Measurements from ENCODE around the gene RASD1.
"Not testable (repeated sequence)": the region's sequence is repeated elsewhere in the genome, so short reads cannot be mapped to it uniquely, and the experiment has no call there.

The RASD1 gene

DNA sequence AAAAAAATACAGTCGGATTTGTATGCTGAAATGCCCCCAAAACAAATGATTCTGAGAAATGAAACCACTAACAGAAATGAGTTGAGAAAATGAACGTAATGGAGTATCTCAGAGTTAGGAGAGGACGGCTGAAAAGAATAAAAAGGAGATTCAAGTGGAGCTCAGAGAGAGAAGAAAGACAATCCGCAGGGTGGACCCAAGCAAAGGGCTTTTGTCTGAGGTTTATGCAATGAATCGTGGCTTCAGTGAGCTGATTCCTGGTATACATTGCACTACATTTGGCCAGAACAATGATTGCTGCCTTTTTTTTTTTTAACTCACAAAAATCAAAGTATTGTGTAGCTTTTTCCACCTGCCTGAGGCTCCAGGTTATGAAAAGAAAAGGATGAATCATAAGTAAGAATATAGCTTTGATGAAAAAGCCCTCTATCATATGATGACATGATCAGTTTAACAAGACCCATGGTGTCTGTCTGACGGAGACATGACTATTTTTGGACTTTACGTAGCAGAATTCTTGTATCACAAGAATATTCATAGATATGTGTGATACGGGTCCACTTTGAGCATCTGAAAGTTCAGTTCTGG is 23.8 kb downstream of the RASD1 start:
- Histone ChIP-seq H3K4me1 (ENCODE audit: insufficient read depth, low read length) (peaks cover 1% of the 10 kb centered on the region), H3K9ac (ENCODE audit: low read length) (no peak overlapping the region), H3K4me3 (ENCODE audit: low read depth in 1 of 2, low read length in 2 of 2) (no peak overlapping the region), H3K27ac (ENCODE audit: low read depth, low read length) (no peak overlapping the region), H3K36me3 (ENCODE audit: insufficient read depth, low read length) (no peaks in the 10 kb centered on the region), H3K9me3 (ENCODE audit: low read length) (no peaks in the 10 kb centered on the region), H3K27me3 (ENCODE audit: control insufficient read depth in 1 of 2, insufficient read depth in 2 of 2, low read length in 2 of 2) (no peaks in the 10 kb centered on the region)

DNA sequence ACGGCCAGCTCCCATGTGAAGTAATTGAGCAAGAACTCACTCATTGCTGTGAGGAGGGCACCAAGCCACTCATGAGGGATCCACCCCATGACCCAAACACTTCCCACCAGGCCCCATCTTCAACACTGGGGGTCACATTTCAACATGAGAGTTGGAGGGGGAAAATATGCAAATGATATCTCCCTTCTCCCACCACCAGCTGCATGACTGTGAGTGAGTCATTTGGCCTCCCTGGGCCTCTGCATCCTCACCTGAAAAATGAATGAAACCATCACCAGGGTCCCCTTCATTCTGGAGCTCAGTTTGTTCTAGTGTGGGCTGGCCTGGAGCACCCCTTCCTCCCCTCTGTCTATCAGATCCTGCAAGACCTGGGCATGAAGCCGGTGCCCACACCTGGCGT is 26.2 kb downstream of the RASD1 start:
- no peak overlapping the region for H3K9ac ChIP-seq (ENCODE audit: low read length)
- H3K4me3 ChIP-seq (ENCODE audit: low read depth in 1 of 2, low read length in 2 of 2): no peak overlapping the region
- no peak overlapping the region for H3K27ac ChIP-seq (ENCODE audit: low read depth, low read length)
- no peaks in the 10 kb centered on the region for H3K27me3 ChIP-seq (ENCODE audit: control insufficient read depth in 1 of 2, insufficient read depth in 2 of 2, low read length in 2 of 2)
- H3K36me3 ChIP-seq (ENCODE audit: insufficient read depth, low read length): no peaks in the 10 kb centered on the region
- H3K9me3 ChIP-seq (ENCODE audit: low read length): no peaks in the 10 kb centered on the region
- H3K4me1 ChIP-seq (ENCODE audit: insufficient read depth, low read length): no peaks in the 10 kb centered on the region

DNA sequence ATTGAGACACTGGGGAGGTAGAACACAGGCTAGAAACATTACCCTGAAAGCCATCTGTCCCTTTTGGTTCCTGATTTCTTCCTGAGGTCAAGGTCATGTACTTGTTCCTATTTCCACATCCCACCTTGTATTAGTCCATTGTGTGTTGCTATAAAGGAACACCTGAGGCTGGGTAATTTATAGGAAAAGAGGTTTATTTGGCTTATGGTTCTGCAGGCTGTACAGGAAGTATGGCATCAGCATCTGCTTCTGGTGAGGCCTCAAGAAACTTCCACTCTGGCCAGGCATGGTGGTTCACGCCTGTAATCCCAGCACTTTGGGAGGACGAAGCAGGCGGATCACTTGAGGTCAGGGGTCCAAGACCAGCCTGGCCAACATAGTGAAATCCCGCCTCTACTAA is 26.8 kb downstream of the RASD1 start:
- H3K27ac ChIP-seq (ENCODE audit: low read depth, low read length): no peak overlapping the region
- H3K36me3 ChIP-seq (ENCODE audit: insufficient read depth, low read length): no peaks in the 10 kb centered on the region
- no peak overlapping the region for H3K9ac ChIP-seq (ENCODE audit: low read length)
- no peaks in the 10 kb centered on the region for H3K4me1 ChIP-seq (ENCODE audit: insufficient read depth, low read length)
- no peak overlapping the region for H3K4me3 ChIP-seq (ENCODE audit: low read depth in 1 of 2, low read length in 2 of 2)
- H3K9me3 ChIP-seq (ENCODE audit: low read length): no peaks in the 10 kb centered on the region
- H3K27me3 ChIP-seq (ENCODE audit: control insufficient read depth in 1 of 2, insufficient read depth in 2 of 2, low read length in 2 of 2): no peaks in the 10 kb centered on the region

DNA sequence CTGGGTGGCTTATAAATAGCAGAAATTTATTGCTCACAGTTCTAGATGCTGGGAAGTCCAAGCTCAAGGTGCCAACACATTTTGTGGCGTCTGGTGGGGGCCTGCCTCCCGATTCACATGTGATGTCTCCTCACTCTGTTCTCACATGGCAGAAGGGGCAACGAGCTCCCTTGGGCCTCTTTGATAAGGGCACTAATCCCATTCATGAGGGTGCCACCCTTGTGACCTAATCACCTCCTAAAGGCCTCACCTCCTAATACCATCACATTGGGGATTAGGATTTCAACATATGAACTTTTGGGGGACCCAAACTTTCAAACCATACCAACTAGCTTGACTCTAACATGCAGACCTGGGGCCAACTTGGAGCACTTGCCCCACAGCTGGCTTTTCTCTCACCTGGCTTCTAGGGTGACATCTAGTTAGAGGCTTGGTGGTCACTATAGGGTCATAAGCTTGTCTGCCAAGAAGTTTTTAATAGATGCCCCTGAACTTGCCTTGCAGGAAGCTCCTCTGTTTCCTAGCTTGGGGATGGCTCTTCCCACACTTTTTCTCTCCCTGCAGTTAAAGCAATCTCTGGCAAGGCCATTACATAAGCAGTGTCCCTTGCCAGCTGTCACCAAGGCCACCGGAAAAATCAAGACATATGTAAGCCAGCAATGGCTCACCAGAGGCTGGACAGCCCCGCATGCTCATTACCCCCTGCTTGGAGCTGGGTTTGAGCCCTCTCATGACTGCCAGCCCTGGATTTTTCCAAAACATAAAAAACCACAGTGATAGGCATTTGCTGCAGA is 27.8 kb downstream of the RASD1 start:
- no peaks in the 10 kb centered on the region for H3K9me3 ChIP-seq (ENCODE audit: low read length)
- no peak overlapping the region for H3K4me3 ChIP-seq (ENCODE audit: low read depth in 1 of 2, low read length in 2 of 2)
- H3K4me1 ChIP-seq (ENCODE audit: insufficient read depth, low read length): no peaks in the 10 kb centered on the region
- no peak overlapping the region for H3K9ac ChIP-seq (ENCODE audit: low read length)
- H3K27ac ChIP-seq (ENCODE audit: low read depth, low read length): no peak overlapping the region
- H3K36me3 ChIP-seq (ENCODE audit: insufficient read depth, low read length): no peaks in the 10 kb centered on the region
- no peaks in the 10 kb centered on the region for H3K27me3 ChIP-seq (ENCODE audit: control insufficient read depth in 1 of 2, insufficient read depth in 2 of 2, low read length in 2 of 2)

DNA sequence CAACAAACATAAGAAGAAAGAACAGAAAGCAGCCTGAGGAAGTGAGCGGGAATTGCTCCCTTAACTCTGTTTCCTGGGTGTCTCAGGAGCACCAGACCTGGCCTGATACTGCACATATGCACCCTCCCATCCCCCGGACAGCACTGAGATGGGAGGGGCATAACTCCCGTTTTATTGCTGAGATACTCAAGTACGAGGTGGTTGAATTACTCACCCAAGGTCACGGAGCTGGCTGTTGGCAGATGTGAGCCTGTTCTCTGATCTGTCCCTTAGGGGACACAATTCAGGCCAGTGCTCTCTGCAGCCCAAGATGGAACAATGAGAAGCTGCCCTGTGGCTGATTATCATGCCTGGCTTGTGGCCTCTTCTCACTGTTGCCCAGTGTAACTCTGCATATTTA is 28.5 kb downstream of the RASD1 start:
- no peak overlapping the region for H3K27ac ChIP-seq (ENCODE audit: low read depth, low read length)
- no peaks in the 10 kb centered on the region for H3K4me1 ChIP-seq (ENCODE audit: insufficient read depth, low read length)
- H3K9me3 ChIP-seq (ENCODE audit: low read length): no peaks in the 10 kb centered on the region
- H3K36me3 ChIP-seq (ENCODE audit: insufficient read depth, low read length): no peaks in the 10 kb centered on the region
- no peaks in the 10 kb centered on the region for H3K27me3 ChIP-seq (ENCODE audit: control insufficient read depth in 1 of 2, insufficient read depth in 2 of 2, low read length in 2 of 2)
- no peak overlapping the region for H3K4me3 ChIP-seq (ENCODE audit: low read depth in 1 of 2, low read length in 2 of 2)
- no peak overlapping the region for H3K9ac ChIP-seq (ENCODE audit: low read length)

DNA sequence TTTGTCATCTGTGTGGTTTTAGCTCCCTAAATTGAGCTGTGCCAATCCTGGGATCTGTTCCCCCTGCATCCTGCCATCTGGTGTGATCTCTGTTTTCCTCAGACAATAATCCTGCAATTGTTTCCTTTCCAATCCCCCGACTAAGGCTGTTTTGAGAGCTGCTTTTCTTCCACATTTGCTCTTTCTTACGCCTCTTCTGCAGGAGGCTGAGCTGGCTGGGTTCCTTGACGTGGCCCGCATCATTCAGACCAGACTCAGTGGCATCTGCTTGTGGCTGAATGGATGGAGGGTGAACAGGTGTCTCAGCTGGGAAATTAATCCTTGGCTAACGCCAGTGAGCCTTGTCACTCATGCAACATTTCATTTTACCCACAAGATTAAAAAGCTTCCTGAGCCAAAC is 29.2 kb downstream of the RASD1 start:
- Histone ChIP-seq H3K9ac (ENCODE audit: low read length) (no peak overlapping the region), H3K4me3 (ENCODE audit: low read depth in 1 of 2, low read length in 2 of 2) (no peak overlapping the region), H3K4me1 (ENCODE audit: insufficient read depth, low read length) (no peaks in the 10 kb centered on the region), H3K9me3 (ENCODE audit: low read length) (no peaks in the 10 kb centered on the region), H3K27ac (ENCODE audit: low read depth, low read length) (no peak overlapping the region), H3K27me3 (ENCODE audit: control insufficient read depth in 1 of 2, insufficient read depth in 2 of 2, low read length in 2 of 2) (no peaks in the 10 kb centered on the region), H3K36me3 (ENCODE audit: insufficient read depth, low read length) (no peaks in the 10 kb centered on the region)

DNA sequence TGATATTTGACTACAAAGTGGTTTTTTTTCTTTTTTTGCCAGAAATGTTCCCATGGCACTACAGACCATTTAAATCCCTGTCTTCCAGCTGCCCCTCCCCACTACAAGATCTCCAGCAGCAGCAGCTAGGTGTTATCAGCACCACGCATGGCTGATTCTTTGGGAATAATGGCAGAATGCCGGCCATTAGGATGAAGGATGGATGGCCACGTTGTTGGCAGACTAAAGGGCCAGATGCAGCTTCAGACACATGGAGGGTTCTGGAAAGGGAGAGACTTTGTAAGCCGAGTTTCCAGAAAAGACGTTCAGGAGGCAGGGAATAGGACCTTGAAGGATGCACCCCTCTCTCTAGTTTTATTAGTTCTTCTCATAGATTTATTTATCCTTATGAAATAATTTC is 29.7 kb downstream of the RASD1 start:
- no peaks in the 10 kb centered on the region for H3K4me1 ChIP-seq (ENCODE audit: insufficient read depth, low read length)
- no peaks in the 10 kb centered on the region for H3K27me3 ChIP-seq (ENCODE audit: control insufficient read depth in 1 of 2, insufficient read depth in 2 of 2, low read length in 2 of 2)
- H3K4me3 ChIP-seq (ENCODE audit: low read depth in 1 of 2, low read length in 2 of 2): no peak overlapping the region
- H3K9ac ChIP-seq (ENCODE audit: low read length): no peak overlapping the region
- H3K36me3 ChIP-seq (ENCODE audit: insufficient read depth, low read length): no peaks in the 10 kb centered on the region
- no peaks in the 10 kb centered on the region for H3K9me3 ChIP-seq (ENCODE audit: low read length)
- no peak overlapping the region for H3K27ac ChIP-seq (ENCODE audit: low read depth, low read length)

DNA sequence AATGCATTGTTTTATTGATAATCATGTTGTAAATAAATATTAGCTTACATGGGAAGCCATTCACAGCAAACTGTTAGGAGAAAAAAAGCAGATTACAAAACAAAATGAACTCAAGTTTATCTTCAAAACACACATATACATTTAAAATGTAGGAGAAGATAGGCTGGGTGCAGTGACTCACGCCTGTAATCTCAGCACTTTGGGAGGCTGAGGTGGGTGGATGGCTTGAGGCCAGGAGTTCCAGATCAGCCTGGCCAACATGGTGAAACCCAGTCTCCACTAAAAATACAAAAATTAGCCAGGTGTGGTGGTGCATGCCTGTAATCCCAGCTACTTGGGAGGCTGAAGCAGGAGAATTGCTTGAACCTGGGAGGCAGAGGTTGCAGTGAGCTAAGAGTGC is 30.3 kb downstream of the RASD1 start:
- H3K27me3 ChIP-seq (ENCODE audit: control insufficient read depth in 1 of 2, insufficient read depth in 2 of 2, low read length in 2 of 2); H3K4me3 ChIP-seq (ENCODE audit: low read depth in 1 of 2, low read length in 2 of 2); H3K36me3 ChIP-seq (ENCODE audit: insufficient read depth, low read length); H3K9me3 ChIP-seq (ENCODE audit: low read length); H3K9ac ChIP-seq (ENCODE audit: low read length); H3K4me1 ChIP-seq (ENCODE audit: insufficient read depth, low read length); H3K27ac ChIP-seq (ENCODE audit: low read depth, low read length): not testable (repeated sequence)

DNA sequence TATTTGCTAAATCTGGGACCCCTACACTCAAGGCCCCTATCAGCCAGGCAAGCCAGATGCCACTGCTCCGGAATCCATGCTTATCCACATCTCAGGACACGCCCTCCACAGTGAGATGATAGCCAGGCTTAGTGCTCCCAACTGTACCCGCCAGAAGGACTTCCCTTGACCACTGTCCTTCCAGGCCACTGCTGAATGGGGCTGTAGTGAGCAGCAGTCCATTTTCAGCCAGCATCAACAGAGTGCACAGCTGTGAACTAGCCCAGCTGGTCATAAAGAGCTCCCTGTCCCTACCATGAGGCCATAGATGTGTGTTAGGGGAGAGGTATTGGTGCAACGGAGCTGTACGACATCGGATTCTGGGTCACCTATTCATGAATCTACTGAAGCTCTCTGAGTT is 32.4 kb downstream of the RASD1 start:
- Histone ChIP-seq H3K4me3 (ENCODE audit: low read depth in 1 of 2, low read length in 2 of 2) (no peak overlapping the region), H3K4me1 (ENCODE audit: insufficient read depth, low read length) (no peaks in the 10 kb centered on the region), H3K27me3 (ENCODE audit: control insufficient read depth in 1 of 2, insufficient read depth in 2 of 2, low read length in 2 of 2) (no peaks in the 10 kb centered on the region), H3K9me3 (ENCODE audit: low read length) (no peaks in the 10 kb centered on the region), H3K36me3 (ENCODE audit: insufficient read depth, low read length) (no peaks in the 10 kb centered on the region), H3K9ac (ENCODE audit: low read length) (no peak overlapping the region), H3K27ac (ENCODE audit: low read depth, low read length) (no peak overlapping the region)

DNA sequence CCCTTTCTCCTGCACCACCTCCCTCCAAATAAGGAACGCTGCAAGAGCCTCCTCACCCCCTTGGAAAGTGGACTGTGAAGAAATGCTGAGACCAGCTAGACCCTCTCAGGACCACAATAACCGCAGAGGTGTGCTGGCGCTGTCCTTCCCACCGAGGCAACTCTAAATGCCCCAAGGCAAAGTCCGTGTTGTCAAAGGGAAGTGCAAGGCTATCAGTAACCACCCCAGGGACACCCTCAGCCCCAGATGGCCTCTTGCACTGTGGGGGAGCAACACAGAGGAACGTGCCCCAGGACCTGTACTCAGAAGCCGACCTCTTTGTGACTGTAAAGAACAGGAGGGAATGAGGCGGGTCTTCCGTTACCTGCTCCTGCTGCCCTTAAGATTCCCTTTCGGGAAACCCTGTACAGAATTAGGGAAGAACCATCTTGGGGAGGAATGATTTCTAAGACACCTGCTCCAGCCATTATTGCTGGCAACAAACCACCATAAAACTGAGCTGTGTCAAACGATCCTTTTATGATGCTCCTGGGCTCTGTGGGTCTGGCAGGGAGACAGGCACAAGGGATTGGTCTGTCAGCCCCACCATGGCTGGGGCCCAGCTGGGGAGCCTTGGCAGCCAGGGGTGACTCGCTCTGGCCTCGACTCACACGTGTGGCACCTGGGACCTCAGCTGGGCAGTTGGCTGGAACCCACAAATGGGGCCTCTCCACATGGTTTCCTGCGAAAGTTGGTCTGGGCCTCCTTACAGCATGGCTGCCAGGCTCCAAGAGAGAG is 34.0 kb downstream of the RASD1 start:
- Histone ChIP-seq H3K27ac (ENCODE audit: low read depth, low read length) (no peak overlapping the region), H3K4me1 (ENCODE audit: insufficient read depth, low read length) (no peaks in the 10 kb centered on the region), H3K36me3 (ENCODE audit: insufficient read depth, low read length) (no peaks in the 10 kb centered on the region), H3K9ac (ENCODE audit: low read length) (no peak overlapping the region), H3K27me3 (ENCODE audit: control insufficient read depth in 1 of 2, insufficient read depth in 2 of 2, low read length in 2 of 2) (no peaks in the 10 kb centered on the region), H3K4me3 (ENCODE audit: low read depth in 1 of 2, low read length in 2 of 2) (no peak overlapping the region), H3K9me3 (ENCODE audit: low read length) (no peaks in the 10 kb centered on the region)

DNA sequence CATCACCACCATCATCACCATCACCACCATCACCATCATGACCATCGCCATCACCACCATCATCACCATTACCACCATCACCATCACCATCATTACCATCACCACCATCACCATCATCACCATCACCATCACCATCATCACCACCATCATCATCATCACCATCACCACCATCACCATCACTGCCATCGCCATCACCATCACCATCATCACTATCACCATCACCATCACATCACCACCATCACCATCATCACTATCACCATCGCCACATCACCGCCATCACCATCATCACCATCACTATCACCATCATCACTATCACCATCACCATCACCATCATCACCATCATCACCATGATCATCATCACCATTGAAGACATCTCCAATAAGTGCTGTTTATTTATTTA is 36.2 kb downstream of the RASD1 start:
- H3K4me1 ChIP-seq (ENCODE audit: insufficient read depth, low read length): no peaks in the 10 kb centered on the region
- no peak overlapping the region for H3K4me3 ChIP-seq (ENCODE audit: low read depth in 1 of 2, low read length in 2 of 2)
- H3K9ac ChIP-seq (ENCODE audit: low read length): no peak overlapping the region
- H3K9me3 ChIP-seq (ENCODE audit: low read length): no peaks in the 10 kb centered on the region
- no peaks in the 10 kb centered on the region for H3K36me3 ChIP-seq (ENCODE audit: insufficient read depth, low read length)
- H3K27me3 ChIP-seq (ENCODE audit: control insufficient read depth in 1 of 2, insufficient read depth in 2 of 2, low read length in 2 of 2): no peaks in the 10 kb centered on the region
- H3K27ac ChIP-seq (ENCODE audit: low read depth, low read length): no peak overlapping the region

Measured in muscle layer of colon (tissue), 2 donors.